GM12878 (cell line): ENCODE results near the gene HOXC5. TPM values are rescaled to one million over a fixed set of nuclear protein-coding genes. Genes with fewer than 3 reads are reported as not detected.

ENCODE experiments used
- ATAC-seq: fragments of 200-7000 bp; cut with Tn5 transposase; 3 replicates; pipeline ENCODE4 v1.9.1; 2020; ENCODE audit warnings: mild to moderate bottlenecking, moderate library complexity
- BruUV-seq: library from RNA; stranded (reverse); fragments of 400-500 nt; replicated peaks from 2 replicates; lab custom pipeline; 2021; lab: Mats Ljungman, UMichigan
- CTCF ChIA-PET: fragments of 300-600 bp; sonication (Branson Sonifier 250); formaldehyde crosslinking; extraction: SDS; loops from one replicate; lab custom pipeline; 2021; ENCODE audit warnings: inconsistent platforms; lab: Yijun Ruan, JAX
- POLR2A ChIA-PET: fragments of 350-600 bp; formaldehyde crosslinking; extraction: SDS; loops from one replicate; lab custom pipeline; 2021; ENCODE audit warnings: inconsistent platforms; lab: Charles Lee
- RAD21 ChIA-PET: fragments of 300-600 bp; sonication (Branson Sonifier 250); formaldehyde crosslinking; loops from one replicate; lab custom pipeline; 2023; ENCODE audit warnings: antibody characterized with exemption; ENCODE audit not compliant: unreplicated experiment; lab: Charles Lee
- SMC1A ChIA-PET: fragments of 300-600 bp; sonication (Branson Sonifier 250); formaldehyde crosslinking; loops from one replicate; lab custom pipeline; 2023; ENCODE audit not compliant: unreplicated experiment, uncharacterized antibody; lab: Charles Lee
- DNase-seq: peaks from one replicate; pipeline ENCODE4 v3.0.0-alpha.2; 2011; ENCODE audit warnings: low read depth, low spot score
- FAIRE-seq: peaks from 3 replicates; lab custom pipeline; 2011; peaks lifted over from hg19 to GRCh38; lab: Jason Lieb, UNC
- H2AFZ ChIP-seq: 2 replicates; pipeline ENCODE4 v1.6.0; 2011; ENCODE audit warnings: low read depth, low read length, control low read depth; ENCODE audit not compliant: control insufficient read depth
- H3K27ac ChIP-seq: 2 replicates; pipeline ENCODE4 v1.5.1; 2011; ENCODE audit warnings: control low read depth; ENCODE audit not compliant: control insufficient read depth, insufficient read depth
- H3K27me3 ChIP-seq, 2 experiments: replicated peaks in 1 of 2; 2 replicates each; pipeline versions ENCODE4 v1.6.0 to v1.6.1; 2011; ENCODE audit warnings: low read length in 1 of 2; ENCODE audit not compliant: control insufficient read depth in 2 of 2, insufficient read depth in 2 of 2
- H3K36me3 ChIP-seq, 2 experiments: 2 replicates each; pipeline ENCODE4 v1.5.1; 2011; ENCODE audit warnings: low read length in 1 of 2; ENCODE audit not compliant: control insufficient read depth in 2 of 2, insufficient read depth in 2 of 2
- H3K4me1 ChIP-seq: 2 replicates; pipeline ENCODE4 v1.6.1; 2011; ENCODE audit warnings: mild to moderate bottlenecking, low read length, moderate library complexity, mixed read lengths; ENCODE audit not compliant: control insufficient read depth, insufficient read depth
- H3K4me2 ChIP-seq: 2 replicates; pipeline ENCODE4 v1.6.0; 2011; ENCODE audit warnings: control low read depth; ENCODE audit not compliant: control insufficient read depth, insufficient read depth
- H3K4me3 ChIP-seq: fragments of 200-600 bp; sonication (generic); 2 replicates; pipeline ENCODE4 v1.5.1; 2016
- H3K79me2 ChIP-seq: 2 replicates; pipeline ENCODE4 v1.6.0; 2011; ENCODE audit warnings: low read length; ENCODE audit not compliant: control insufficient read depth, insufficient read depth
- H3K9ac ChIP-seq: 2 replicates; pipeline ENCODE4 v1.8.0; 2011; ENCODE audit warnings: low read length, control low read depth, mixed read lengths; ENCODE audit not compliant: control insufficient read depth, insufficient read depth
- H3K9me3 ChIP-seq: replicated peaks from 3 replicates; pipeline ENCODE4 v1.5.1; 2011; ENCODE audit warnings: mild to moderate bottlenecking, low read length; ENCODE audit not compliant: control insufficient read depth, insufficient read depth
- H4K20me1 ChIP-seq: 2 replicates; pipeline ENCODE4 v1.6.0; 2011; ENCODE audit not compliant: control insufficient read depth, insufficient read depth
- BACH1 ChIP-seq: fragments of 450-650 bp; IDR thresholded peaks from 2 replicates; pipeline ENCODE4 v1.6.1; 2017; ENCODE audit warnings: mild to moderate bottlenecking, borderline replicate concordance
- CBX5 ChIP-seq: sonication (generic); IDR thresholded peaks from 2 replicates; pipeline ENCODE4 v1.6.1; 2016; ENCODE audit warnings: low read depth, moderate library complexity, mild to moderate bottlenecking, inconsistent platforms
- EP300 ChIP-seq, 2 experiments: fragments of 150-350 bp in 1 of 2; IDR thresholded peaks; 2 replicates each; pipeline ENCODE4 v1.6.1; 2011 to 2012; ENCODE audit warnings: low read depth in 2 of 2, low read length in 2 of 2, borderline replicate concordance in 1 of 2, improper control_type of control experiment in 1 of 2, inconsistent platforms in 1 of 2; ENCODE audit not compliant: control insufficient read depth in 1 of 2
- HDAC2 ChIP-seq: fragments of 200-600 bp; sonication (generic); IDR thresholded peaks from 2 replicates; pipeline ENCODE4 v1.6.1; 2017
- MEF2A ChIP-seq: IDR thresholded peaks from 2 replicates; pipeline ENCODE4 v1.6.1; 2011; ENCODE audit warnings: low read depth, mild to moderate bottlenecking, low read length, moderate library complexity; ENCODE audit not compliant: insufficient read depth
- NFYB ChIP-seq: IDR thresholded peaks from 2 replicates; pipeline ENCODE4 v1.6.1; 2011; ENCODE audit warnings: low read depth, mild to moderate bottlenecking, low read length, improper control_type of control experiment, moderate library complexity; ENCODE audit not compliant: insufficient read depth
- NR2C2 ChIP-seq: IDR thresholded peaks from 2 replicates; pipeline ENCODE4 v1.6.1; 2011; ENCODE audit warnings: borderline replicate concordance, low read depth; ENCODE audit not compliant: control insufficient read depth, insufficient read length
- PAX8 ChIP-seq: fragments of 450-650 bp; IDR thresholded peaks from 2 replicates; pipeline ENCODE4 v1.6.1; 2017; ENCODE audit warnings: mild to moderate bottlenecking, moderate library complexity
- PBX3 ChIP-seq: IDR thresholded peaks from 2 replicates; pipeline ENCODE4 v1.6.1; 2011; ENCODE audit warnings: mild to moderate bottlenecking, low read depth, low read length, moderate library complexity; ENCODE audit not compliant: insufficient replicate concordance
- POLR2AphosphoS2 ChIP-seq: IDR thresholded peaks from 2 replicates; pipeline ENCODE4 v1.6.1; 2011; ENCODE audit warnings: low read depth, mild to moderate bottlenecking, low read length, improper control_type of control experiment, moderate library complexity
- RAD21 ChIP-seq: IDR thresholded peaks from 2 replicates; pipeline ENCODE4 v1.6.1; 2011; ENCODE audit warnings: mild to moderate bottlenecking, low read depth, low read length, moderate library complexity; ENCODE audit not compliant: insufficient read depth
- RFX5 ChIP-seq: IDR thresholded peaks from 2 replicates; pipeline ENCODE4 v1.6.1; 2011; ENCODE audit warnings: low read depth, low read length, improper control_type of control experiment
- SIX5 ChIP-seq: IDR thresholded peaks from 2 replicates; pipeline ENCODE4 v1.6.1; 2011; ENCODE audit warnings: mild to moderate bottlenecking, low read depth, low read length, moderate library complexity; ENCODE audit not compliant: severe bottlenecking
- SPI1 ChIP-seq: IDR thresholded peaks from 2 replicates; pipeline ENCODE4 v1.6.1; 2011; ENCODE audit warnings: low read depth, mild to moderate bottlenecking, low read length, moderate library complexity, borderline replicate concordance; ENCODE audit not compliant: insufficient read depth
- YY1 ChIP-seq: IDR thresholded peaks from 2 replicates; pipeline ENCODE4 v1.6.1; 2011; ENCODE audit warnings: low read depth, mild to moderate bottlenecking, low read length
- ZBTB11 ChIP-seq: fragments of 450-650 bp; formaldehyde crosslinking; IDR thresholded peaks from 2 replicates; pipeline ENCODE4 v1.5.0; 2022; ENCODE audit warnings: mild to moderate bottlenecking, missing genetic modification characterization
- WGBS: methylation state at CpG from one replicate; pipeline ENCODE4 v1.1.6; 2016; ENCODE audit warnings: low lambda C conversion rate; ENCODE audit not compliant: insufficient replicate concordance, insufficient coverage; ENCODE audit errors: missing lambda C conversion rate; 5-methylcytosine and 5-hydroxymethylcytosine counted together
- in situ Hi-C: fragments of 300-500 bp; cut with MboI; formaldehyde crosslinking; loops from 9 replicates; pipeline ENCODE4 v1.14.3; 2018; ENCODE audit warnings: mixed read lengths
- intact Hi-C: fragments of 100-400 bp; cut with micrococcal nuclease; formaldehyde crosslinking; loops from one replicate; pipeline ENCODE4 v1.14.2; 2022; ENCODE audit not compliant: unreplicated experiment
- polyA plus RNA-seq, 11 experiments: library from polyadenylated mRNA; depleted of rRNA in 4 of 11; unstranded in 6 of 11; stranded (reverse) in 5 of 11; fragments of >200 nt; fragmentation: Nextera tagmentation in 4 of 11; fragmentation: Illumina TruSeq in 1 of 11; extraction: Ambion mirVana in 4 of 11; extraction: Trizol in 1 of 11; gene quantifications; 1 replicate in 1 of 11; 2 replicates in 10 of 11; pipeline versions ENCODE4 v1.2.1 to v1.2.3, GENCODE V29; 2011 to 2016; ENCODE audit warnings: inconsistent platforms in 2 of 11, missing spikeins in 2 of 11, low read depth in 1 of 11
- total RNA-seq, 4 experiments: library from RNA; depleted of rRNA in 3 of 4; stranded (reverse); fragments of >200 nt in 3 of 4; fragmentation: Illumina TruSeq in 1 of 4; extraction: Trizol in 1 of 4; gene quantifications; 2 replicates each; pipeline versions ENCODE4 v1.2.1 to v1.2.3, GENCODE V29; 2013 to 2021
- TF ChIP-seq, protein P1 (sequence below): fragments of 450-650 bp; IDR thresholded peaks from 2 replicates; pipeline ENCODE4 v1.6.1; 2016; ENCODE audit warnings: mild to moderate bottlenecking

HOXC5 gene
- total and polyA plus RNA-seq, 10 of the 15 experiments (the other 5 are each of a cell fraction or from before 2014, with no cell fraction given) = 0.11 TPM; not detected in 9

DNA sequence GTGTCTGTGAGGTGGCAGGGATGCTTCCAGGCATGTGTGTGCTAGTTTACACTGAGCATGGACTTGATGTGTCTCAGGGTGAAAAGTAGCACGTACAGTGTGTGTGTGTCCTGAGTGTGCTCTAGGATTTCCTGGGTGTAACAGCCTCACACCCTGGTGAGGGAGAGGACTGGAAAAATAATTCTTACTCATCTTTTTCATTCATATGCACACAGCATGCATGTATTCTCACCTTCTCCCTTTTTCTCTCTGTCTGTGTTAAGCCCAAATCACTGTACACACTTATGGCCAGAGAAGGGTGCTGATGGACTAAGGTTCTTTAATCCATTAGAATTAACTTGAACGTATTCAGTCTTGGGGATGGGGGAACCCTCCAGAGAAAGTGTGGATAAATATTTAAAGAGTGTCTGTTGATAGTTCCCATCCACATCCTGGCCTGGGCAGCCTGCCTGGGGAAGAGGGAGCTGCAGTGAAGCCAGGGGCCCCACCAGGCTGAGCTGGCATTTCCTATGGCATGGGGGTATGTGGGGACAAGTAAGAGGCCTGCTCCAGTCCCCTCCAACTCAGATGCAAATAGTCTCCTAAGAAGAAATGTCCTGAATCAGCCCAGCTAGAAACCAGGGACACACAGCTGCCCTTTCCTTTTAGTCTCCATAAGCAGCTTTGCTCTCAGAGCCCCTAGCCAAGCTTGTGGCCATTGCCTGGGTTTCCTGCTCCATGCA lies 25.2 kb upstream of the HOXC5 start:
- SMC1A ChIA-PET = interaction anchor here (0.8 to 3.4 kb wide), 10 partner anchors 8 to 194 kb away, joined by 3 to 37 read pairs (median 6); partner anchors contain the start of genes HOXC4, HOXC5, HOXC9 and SMUG1
- TF ChIP-seq NFYB = no peak
- TF ChIP-seq PAX8 = no peak
- TF ChIP-seq SPI1 = no peak
- TF ChIP-seq SIX5 = no peak
- TF ChIP-seq NR2C2 = no peak
- TF ChIP-seq RAD21 = no peak
- TF ChIP-seq EP300 (IDR thresholded peaks at IDR 0.05; ENCODE audit: borderline replicate concordance in 1 of 2, control insufficient read depth in 1 of 2, low read depth in 2 of 2, low read length in 2 of 2) = no peak
- TF ChIP-seq HDAC2 = no peak
- TF ChIP-seq MEF2A = no peak
- TF ChIP-seq RFX5 = no peak
- no peak for TF ChIP-seq POLR2AphosphoS2
- TF ChIP-seq PBX3 = no peak
- TF ChIP-seq, protein P1, sequence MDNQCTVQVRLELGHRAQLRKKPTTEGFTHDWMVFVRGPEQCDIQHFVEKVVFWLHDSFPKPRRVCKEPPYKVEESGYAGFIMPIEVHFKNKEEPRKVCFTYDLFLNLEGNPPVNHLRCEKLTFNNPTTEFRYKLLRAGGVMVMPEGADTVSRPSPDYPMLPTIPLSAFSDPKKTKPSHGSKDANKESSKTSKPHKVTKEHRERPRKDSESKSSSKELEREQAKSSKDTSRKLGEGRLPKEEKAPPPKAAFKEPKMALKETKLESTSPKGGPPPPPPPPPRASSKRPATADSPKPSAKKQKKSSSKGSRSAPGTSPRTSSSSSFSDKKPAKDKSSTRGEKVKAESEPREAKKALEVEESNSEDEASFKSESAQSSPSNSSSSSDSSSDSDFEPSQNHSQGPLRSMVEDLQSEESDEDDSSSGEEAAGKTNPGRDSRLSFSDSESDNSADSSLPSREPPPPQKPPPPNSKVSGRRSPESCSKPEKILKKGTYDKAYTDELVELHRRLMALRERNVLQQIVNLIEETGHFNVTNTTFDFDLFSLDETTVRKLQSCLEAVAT = no peak
- no peak for TF ChIP-seq YY1
- TF ChIP-seq BACH1 = no peak
- TF ChIP-seq ZBTB11 (CRISPR knock-in tag) = no peak
- TF ChIP-seq CBX5 = no peak

More for the DNA sequence above, 25.2 kb upstream of the HOXC5 start:
- H3K36me3 ChIP-seq = no peaks in the 10 kb centered on the region
- H3K9ac ChIP-seq = no peak overlapping the region
- H3K9me3 ChIP-seq = no peaks in the 10 kb centered on the region
- ChIA-PET CTCF (interaction anchor here (1.1 to 6.1 kb wide), 11 partner anchors 9 to 208 kb away, joined by 3 to 105 read pairs (median 19); partner anchors contain the start of genes HOXC5, HOXC6 and SMUG1), POLR2A (no interaction called here), RAD21 (interaction anchor here (1.1 to 4.5 kb wide), 10 partner anchors 10 to 199 kb away, joined by 3 to 38 read pairs (median 5); partner anchors contain the start of genes HOXC10, HOXC5 and HOXC6)
- no peak for ATAC-seq
- H3K4me1 ChIP-seq = peaks cover 6% of the 10 kb centered on the region
- 42% methylated on average over 2 of the region's 2 CpGs for WGBS
- H4K20me1 ChIP-seq = no peaks in the 10 kb centered on the region
- no peaks in the 10 kb centered on the region for H3K79me2 ChIP-seq
- no peak for DNase-seq
- H3K4me3 ChIP-seq = no peak overlapping the region
- in situ Hi-C loops = no loop called here
- no peak for FAIRE-seq
- no peak overlapping the region for H3K4me2 ChIP-seq
- peaks cover 32% of the 10 kb centered on the region in 2 experiments for H3K27me3 ChIP-seq
- BruUV-seq = no TSS peak
- no peak overlapping the region for H2AFZ ChIP-seq
- intact Hi-C loops = loop anchor here (10.0 kb wide), 1 partner anchor 367 kb away; no protein-coding TSS in a partner anchor
- H3K27ac ChIP-seq = no peak overlapping the region
